ENCODE data around the gene NEK2. TPM values are rescaled to one million over a fixed set of nuclear protein-coding genes. Genes with fewer than 3 reads are reported as not detected.
"Not testable (repeated sequence)": the region's sequence is repeated elsewhere in the genome, so short reads cannot be mapped to it uniquely, and the experiment has no call there.

Gene NEK2
- total RNA-seq, 2 experiments from 2014 or later, result 46.1 to 47.5 TPM

GRCh38 chr1:211685823-211686222 lies 10.4 kb upstream of the NEK2 start:
- H3K27me3 Mint-ChIP-seq, result peaks cover 4% of the 10 kb centered on the region
- H3K4me3 Mint-ChIP-seq, result no peak overlapping the region
- H3K4me1 Mint-ChIP-seq, result peaks cover 25% of the 10 kb centered on the region
- H3K36me3 Mint-ChIP-seq (ENCODE audit: low read depth), result no peaks in the 10 kb centered on the region
- DNase-seq, result no peak
- ChIA-PET POLR2A (interaction anchor here (1.4 to 2.6 kb wide), 2 partner anchors 350 to 601 kb away, joined by 3 to 8 read pairs; partner anchors contain the start of genes DTL and INTS7), CTCF (interaction anchor here (1.5 to 6.8 kb wide), 3 partner anchors 9 to 350 kb away, joined by 3 to 120 read pairs (median 4); partner anchors contain the start of genes DTL and INTS7)
- H3K9me3 Mint-ChIP-seq, result no peaks in the 10 kb centered on the region
- H3K27ac Mint-ChIP-seq, result no peak overlapping the region

DNA sequence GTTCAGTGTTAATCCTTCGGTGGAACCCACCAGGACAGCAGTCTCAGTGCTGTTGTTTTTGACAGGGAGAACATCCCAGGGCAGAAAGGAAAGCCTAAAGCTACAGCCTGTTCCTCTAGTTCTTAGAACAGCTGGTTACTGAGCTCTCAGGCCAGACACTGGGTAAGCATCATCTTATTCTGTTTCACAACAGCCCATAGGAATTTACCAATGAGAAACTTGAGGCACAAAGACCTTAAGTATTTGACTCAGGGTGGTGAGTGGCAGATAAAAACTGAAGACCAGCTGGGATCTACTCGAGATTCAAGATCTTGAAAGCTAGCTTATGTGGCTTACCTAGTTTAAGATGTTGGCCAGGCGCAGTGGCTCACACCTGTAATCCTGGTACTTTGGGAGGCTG lies 9.4 kb upstream of the NEK2 start:
- H3K4me3 Mint-ChIP-seq, result no peak overlapping the region
- H3K9me3 Mint-ChIP-seq, result no peaks in the 10 kb centered on the region
- ChIA-PET POLR2A (interaction anchor here (1.4 to 2.6 kb wide), 2 partner anchors 351 to 602 kb away, joined by 3 to 8 read pairs; partner anchors contain the start of genes DTL and INTS7), CTCF (interaction anchor here (0.6 to 6.8 kb wide), 4 partner anchors 12 to 386 kb away, joined by 3 to 120 read pairs (median 4); partner anchors contain the start of genes DTL and INTS7)
- H3K4me1 Mint-ChIP-seq, result peaks cover 27% of the 10 kb centered on the region
- no peaks in the 10 kb centered on the region for H3K27me3 Mint-ChIP-seq
- H3K36me3 Mint-ChIP-seq (ENCODE audit: low read depth), result no peaks in the 10 kb centered on the region
- H3K27ac Mint-ChIP-seq, result no peak overlapping the region
- no peak for DNase-seq

- Mint-ChIP-seq H3K27me3 (no peaks in the 10 kb centered on the region), H3K36me3 (ENCODE audit: low read depth) (no peaks in the 10 kb centered on the region), H3K4me3 (no peak overlapping the region), H3K9me3 (no peaks in the 10 kb centered on the region), H3K4me1 (peaks cover 27% of the 10 kb centered on the region), H3K27ac (no peak overlapping the region)
- CTCF ChIA-PET, result interaction anchor here (1.6 to 6.8 kb wide), 3 partner anchors 12 to 387 kb away, joined by 3 to 120 read pairs (median 4); partner anchors contain the start of genes DTL and INTS7
- POLR2A ChIA-PET, result interaction anchor here (2.6 kb wide), 1 partner anchor 352 kb away, joined by 8 read pairs; the partner anchor contains the start of genes DTL and INTS7
- no peak for DNase-seq
Measured at GRCh38 chr1:211684331-211684730, 8.9 kb upstream of the NEK2 start.

DNA sequence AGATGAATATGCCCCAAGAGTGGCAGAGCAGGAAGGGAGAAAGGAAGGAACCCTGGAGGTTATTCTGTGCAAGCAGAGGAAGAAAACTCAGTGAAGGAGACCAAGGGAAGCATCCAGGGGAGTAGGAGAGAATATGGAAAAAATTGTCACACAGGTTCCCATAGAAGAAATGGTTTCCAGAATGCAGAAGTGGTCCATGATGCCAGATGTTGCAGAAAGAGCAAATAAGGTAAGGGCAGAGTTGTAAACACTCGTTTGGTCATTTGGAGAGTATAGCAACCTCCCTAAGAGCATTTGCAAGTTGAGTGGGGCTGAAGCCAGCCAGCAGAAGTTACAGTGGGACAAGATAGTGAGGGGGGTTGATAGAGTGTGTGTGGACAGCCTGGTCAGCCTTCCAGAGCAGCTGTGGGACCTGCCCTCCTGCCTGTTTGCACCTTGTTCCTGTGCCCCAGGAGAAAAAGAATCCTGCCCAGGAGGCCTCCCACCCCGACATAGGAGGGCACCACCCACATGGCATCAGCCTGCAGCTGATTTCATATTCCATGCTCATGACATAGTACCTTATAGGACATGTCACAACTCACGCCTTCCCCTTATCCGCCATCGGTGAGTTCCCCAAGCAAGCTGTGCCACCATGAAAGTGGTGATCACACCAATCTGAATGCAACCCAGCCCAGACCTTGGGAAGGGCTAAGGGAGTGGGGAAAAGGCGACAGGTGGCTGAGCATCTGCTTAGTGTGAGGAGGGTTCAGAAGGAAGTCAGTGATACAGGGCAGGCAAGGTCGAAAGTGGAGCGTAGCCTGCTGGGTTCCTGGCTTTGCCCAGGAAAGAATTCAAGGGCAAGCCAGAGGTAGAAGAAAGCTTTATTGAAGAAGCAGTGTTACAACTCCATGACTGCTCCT lies 8.2 kb upstream of the NEK2 start:
- no peak for DNase-seq
- POLR2A ChIA-PET, result interaction anchor here (2.6 kb wide), 1 partner anchor 352 kb away, joined by 8 read pairs; the partner anchor contains the start of genes DTL and INTS7
- no peaks in the 10 kb centered on the region for H3K9me3 Mint-ChIP-seq
- H3K36me3 Mint-ChIP-seq (ENCODE audit: low read depth), result no peaks in the 10 kb centered on the region
- no peak overlapping the region for H3K27ac Mint-ChIP-seq
- H3K4me1 Mint-ChIP-seq, result peaks cover 26% of the 10 kb centered on the region
- H3K4me3 Mint-ChIP-seq, result no peak overlapping the region
- CTCF ChIA-PET, result interaction anchor here (1.4 to 6.8 kb wide), 3 partner anchors 11 to 387 kb away, joined by 3 to 120 read pairs (median 3); no protein-coding TSS in a partner anchor
- H3K27me3 Mint-ChIP-seq, result no peaks in the 10 kb centered on the region

DNA sequence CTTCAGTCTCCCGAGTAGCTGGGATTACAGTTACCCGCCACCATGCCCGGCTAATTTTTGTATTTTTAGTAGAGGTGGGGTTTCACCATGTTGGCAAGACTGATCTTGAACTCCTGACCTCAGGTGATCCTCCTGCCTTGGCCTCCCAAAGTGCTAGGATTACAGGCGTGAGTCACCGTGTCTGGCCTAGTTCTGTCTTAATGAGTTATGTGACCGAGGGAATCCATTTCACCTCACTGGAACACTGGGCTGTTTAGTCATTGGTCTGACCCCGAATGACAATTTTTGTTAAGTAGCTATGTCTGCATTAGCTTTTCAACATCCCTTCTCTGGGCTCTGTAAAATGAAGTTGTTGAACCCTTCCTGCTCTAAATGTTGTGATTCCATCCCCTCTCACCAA lies 6.8 kb upstream of the NEK2 start:
- not testable (repeated sequence) for H3K36me3 Mint-ChIP-seq (ENCODE audit: low read depth); H3K27ac Mint-ChIP-seq; H3K27me3 Mint-ChIP-seq; H3K9me3 Mint-ChIP-seq; DNase-seq; H3K4me3 Mint-ChIP-seq
- peaks cover 14% of the 10 kb centered on the region for H3K4me1 Mint-ChIP-seq
- ChIA-PET POLR2A (interaction anchor here (2.7 kb wide), 1 partner anchor 773 kb away, joined by 7 read pairs; no protein-coding TSS in a partner anchor), CTCF (interaction anchor here (1.4 to 6.8 kb wide), 4 partner anchors 9 to 774 kb away, joined by 3 to 120 read pairs (median 52); partner anchors contain the start of genes DTL and INTS7)

DNA sequence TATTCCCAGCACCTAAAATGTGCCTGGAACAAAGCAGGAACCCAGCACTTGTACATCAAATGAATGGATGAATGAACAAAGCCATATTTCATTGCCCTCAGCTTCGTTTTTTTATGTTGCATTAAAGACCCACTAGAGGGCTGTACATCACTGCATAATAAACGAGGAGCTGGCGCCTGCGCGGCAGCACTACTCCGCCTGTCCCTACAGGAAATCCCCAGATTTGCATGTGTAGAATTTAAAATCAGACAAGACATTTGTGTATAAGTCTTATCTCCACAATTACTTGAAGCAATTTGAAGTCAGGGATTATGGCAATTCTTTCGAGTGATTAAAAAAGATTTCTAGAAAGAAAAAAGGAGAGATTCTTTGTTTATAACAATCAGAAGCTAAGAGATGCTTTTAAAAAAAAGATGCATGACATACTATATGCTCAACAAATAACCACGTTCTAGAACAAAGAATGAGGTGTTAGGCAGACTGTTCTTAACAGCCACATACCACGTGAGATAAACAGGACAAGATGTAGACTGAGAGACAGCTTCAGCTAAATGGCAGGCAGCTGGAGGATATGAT lies 5.4 kb upstream of the NEK2 start:
- ChIA-PET POLR2A (interaction anchor here (1.0 to 2.7 kb wide), 7 partner anchors 15 to 775 kb away, joined by 3 to 24 read pairs (median 4); partner anchors contain the start of genes DTL and INTS7), CTCF (interaction anchor here (0.5 to 6.8 kb wide), 37 partner anchors 10 to 1306 kb away, joined by 3 to 120 read pairs (median 4); partner anchors contain the start of genes DTL, INTS7 and NENF)
- peaks cover 2% of the 10 kb centered on the region for H3K27me3 Mint-ChIP-seq
- H3K4me3 Mint-ChIP-seq, result no peak overlapping the region
- peak; percentile 76 for DNase-seq
- no peaks in the 10 kb centered on the region for H3K36me3 Mint-ChIP-seq (ENCODE audit: low read depth)
- H3K27ac Mint-ChIP-seq, result peak overlapping the region; percentile 58
- H3K4me1 Mint-ChIP-seq, result peaks cover 15% of the 10 kb centered on the region
- H3K9me3 Mint-ChIP-seq, result no peaks in the 10 kb centered on the region

GRCh38 chr1:211677659-211678058 lies 2.2 kb upstream of the NEK2 start:
- POLR2A ChIA-PET, result no interaction called here
- no peak for DNase-seq
- Mint-ChIP-seq H3K4me1 (peaks cover 41% of the 10 kb centered on the region), H3K27ac (no peak overlapping the region), H3K27me3 (peaks cover 2% of the 10 kb centered on the region), H3K36me3 (ENCODE audit: low read depth) (peaks cover 19% of the 10 kb centered on the region), H3K9me3 (no peaks in the 10 kb centered on the region), H3K4me3 (no peak overlapping the region)
- CTCF ChIA-PET, result interaction anchor here (1.1 to 2.2 kb wide), 3 partner anchors 357 to 393 kb away, joined by 3 to 9 read pairs (median 9); partner anchors contain the start of genes DTL and INTS7

DNA sequence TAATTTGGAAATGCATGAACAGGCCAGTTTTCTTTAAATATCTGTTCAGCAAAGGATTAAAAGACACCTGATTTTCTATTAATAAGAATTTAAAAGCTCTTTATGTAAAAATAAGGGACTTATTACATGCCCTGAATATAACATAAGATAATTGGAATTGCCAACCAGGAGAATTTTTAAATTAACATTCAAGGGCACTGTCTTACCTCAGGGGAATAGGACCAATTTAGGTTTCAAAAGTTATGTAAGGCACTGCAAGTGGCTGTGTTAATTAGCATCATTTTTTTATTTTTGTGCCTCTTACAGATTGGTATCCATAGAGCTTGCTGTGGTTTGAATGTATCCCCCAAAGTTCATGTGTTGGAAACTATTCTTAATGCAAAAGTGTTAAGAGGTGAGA lies 1.3 kb upstream of the NEK2 start:
- CTCF ChIA-PET, result interaction anchor here (0.6 to 2.3 kb wide), 4 partner anchors 10 to 733 kb away, joined by 3 to 24 read pairs (median 3); partner anchors contain the start of genes DTL and INTS7
- Mint-ChIP-seq H3K9me3 (no peaks in the 10 kb centered on the region), H3K4me3 (peak overlapping the region; percentile 50), H3K4me1 (peaks cover 46% of the 10 kb centered on the region), H3K27me3 (peaks cover 2% of the 10 kb centered on the region), H3K27ac (no peak overlapping the region), H3K36me3 (ENCODE audit: low read depth) (peaks cover 24% of the 10 kb centered on the region)
- DNase-seq, result no peak
- POLR2A ChIA-PET, result interaction anchor here (2.3 kb wide), 1 partner anchor 359 kb away, joined by 20 read pairs; the partner anchor contains the start of genes DTL and INTS7

DNA sequence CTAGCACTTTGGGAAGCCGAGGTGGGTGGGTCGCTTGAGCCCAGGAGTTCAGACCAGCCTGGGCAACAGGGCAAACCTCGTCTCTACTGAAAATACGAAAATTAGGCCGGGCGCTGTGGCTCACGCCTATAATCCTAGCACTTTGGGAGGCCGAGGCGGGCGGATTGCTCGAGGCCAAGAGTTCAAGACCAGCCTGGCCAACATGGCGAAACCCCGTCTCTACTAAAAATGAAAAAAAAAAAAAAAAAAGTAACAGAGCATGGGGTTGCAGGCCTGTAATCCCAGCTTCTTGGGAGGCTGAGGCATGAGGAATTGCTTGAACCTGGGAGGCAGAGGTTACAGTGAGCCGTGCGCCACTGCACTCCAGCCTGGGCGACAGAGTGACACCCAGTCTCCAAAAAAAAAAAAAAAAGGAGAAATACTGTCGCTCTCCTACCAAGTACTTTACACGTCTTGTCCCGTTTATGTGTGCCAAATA lies 724 bp upstream of the NEK2 start:
- no peak for DNase-seq
- Mint-ChIP-seq H3K9me3 (no peaks in the 10 kb centered on the region), H3K27me3 (peaks cover 2% of the 10 kb centered on the region), H3K36me3 (ENCODE audit: low read depth) (peaks cover 26% of the 10 kb centered on the region), H3K27ac (no peak overlapping the region), H3K4me3 (peak overlapping the region; percentile 94), H3K4me1 (peaks cover 45% of the 10 kb centered on the region)
- ChIA-PET CTCF (interaction anchor here (0.6 to 2.3 kb wide), 8 partner anchors 10 to 733 kb away, joined by 3 to 24 read pairs (median 3); partner anchors contain the start of genes DTL and INTS7), POLR2A (interaction anchor here (0.8 to 2.3 kb wide), 7 partner anchors 11 to 757 kb away, joined by 3 to 20 read pairs (median 6); partner anchors contain the start of genes DTL, INTS7 and TRAF5)

- Mint-ChIP-seq H3K27me3 (no peaks in the 10 kb centered on the region), H3K4me3 (no peak overlapping the region), H3K36me3 (ENCODE audit: low read depth) (peaks cover 76% of the 10 kb centered on the region), H3K9me3 (no peaks in the 10 kb centered on the region), H3K4me1 (peaks cover 8% of the 10 kb centered on the region), H3K27ac (no peak overlapping the region)
- ChIA-PET POLR2A (no interaction called here), CTCF (interaction anchor here (1.2 to 1.5 kb wide), 3 partner anchors 30 to 789 kb away, joined by 3 read pairs; no protein-coding TSS in a partner anchor)
- no peak for DNase-seq
Measured at GRCh38 chr1:211667065-211667617, 8.3 kb downstream of the NEK2 start.

DNA sequence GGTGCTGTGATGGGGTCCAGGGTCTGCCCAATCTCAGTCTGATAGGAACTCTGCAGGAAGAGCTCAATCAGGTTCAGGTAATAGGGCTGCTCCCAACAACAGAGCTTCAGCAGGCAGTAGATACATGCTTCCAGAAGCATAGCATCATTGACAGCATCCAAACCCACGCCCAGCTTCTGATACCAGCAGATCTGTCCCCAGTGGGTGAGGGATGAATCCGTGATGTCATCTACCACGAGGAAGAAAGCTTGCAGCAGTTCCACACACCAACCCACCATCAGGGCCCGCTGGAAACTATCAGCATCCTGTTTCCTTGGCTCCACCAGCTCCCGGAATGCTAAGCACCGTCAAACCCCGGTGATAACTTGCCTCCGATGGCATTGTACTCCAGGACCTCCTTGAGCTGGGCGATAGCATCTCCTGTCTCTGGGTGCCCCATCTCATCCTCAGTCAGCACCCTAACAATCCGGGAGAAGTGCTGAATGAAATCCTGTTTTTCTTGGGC lies 14.7 kb downstream of the NEK2 start:
- Mint-ChIP-seq H3K9me3 (no peaks in the 10 kb centered on the region), H3K4me3 (no peak overlapping the region), H3K36me3 (ENCODE audit: low read depth) (peaks cover 29% of the 10 kb centered on the region), H3K4me1 (no peaks in the 10 kb centered on the region), H3K27ac (no peak overlapping the region), H3K27me3 (no peaks in the 10 kb centered on the region)
- DNase-seq, result no peak
- ChIA-PET CTCF (interaction anchor here (1.3 to 2.0 kb wide), 2 partner anchors 9 to 795 kb away, joined by 3 to 5 read pairs; no protein-coding TSS in a partner anchor), POLR2A (no interaction called here)

All from activated CD4-positive, alpha-beta memory T cell treated with anti-CD3 and anti-CD28 coated beads, Interleukin-2, amount 10 ng/mL, durations not matched to agents 7 days and 5 days (primary cell).